HG02642 (cell line): ENCODE data around the gene PGAM5.

Source experiments
- ATAC-seq: cut with Tn5 transposase; IDR thresholded peaks from one replicate; pipeline ENCODE4 v1.9.1; 2021; ENCODE audit warnings: mild to moderate bottlenecking; ENCODE audit not compliant: unreplicated experiment, poor library complexity

The PGAM5 gene

DNA sequence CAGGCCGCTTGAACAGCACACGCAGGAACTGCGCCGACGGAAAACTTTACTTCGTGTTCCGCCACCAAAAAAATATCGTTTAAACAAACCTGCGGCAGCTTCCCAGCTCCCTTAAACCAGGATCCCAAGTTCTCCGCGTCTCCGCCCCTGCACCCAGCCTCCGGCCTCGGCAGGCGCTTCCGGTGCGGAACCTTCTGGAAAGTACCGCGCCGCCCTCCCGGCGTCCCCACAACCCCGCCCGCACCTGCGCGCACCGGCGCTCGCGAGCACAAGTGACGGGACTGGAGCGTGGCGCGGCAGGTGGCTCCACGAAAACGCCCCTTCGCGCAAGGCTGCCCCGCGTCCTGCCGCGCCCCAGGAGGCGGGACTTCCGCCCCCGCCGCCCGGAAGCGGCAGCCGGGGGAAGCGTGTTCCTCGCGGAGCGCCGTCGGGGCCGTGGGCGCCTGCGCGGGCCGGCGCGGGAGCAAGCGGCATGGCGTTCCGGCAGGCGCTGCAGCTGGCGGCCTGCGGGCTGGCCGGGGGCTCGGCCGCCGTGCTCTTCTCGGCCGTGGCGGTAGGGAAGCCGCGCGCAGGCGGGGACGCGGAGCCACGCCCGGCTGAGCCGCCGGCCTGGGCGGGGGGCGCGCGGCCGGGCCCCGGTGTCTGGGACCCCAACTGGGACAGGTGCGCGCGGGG lies at the start of gene PGAM5:
PGAM5 (plus strand) TSS at position 438 of the 675 bp plus-strand sequence; CDS start at position 473, 35 bp downstream.
- peak; percentile 88 for ATAC-seq

DNA sequence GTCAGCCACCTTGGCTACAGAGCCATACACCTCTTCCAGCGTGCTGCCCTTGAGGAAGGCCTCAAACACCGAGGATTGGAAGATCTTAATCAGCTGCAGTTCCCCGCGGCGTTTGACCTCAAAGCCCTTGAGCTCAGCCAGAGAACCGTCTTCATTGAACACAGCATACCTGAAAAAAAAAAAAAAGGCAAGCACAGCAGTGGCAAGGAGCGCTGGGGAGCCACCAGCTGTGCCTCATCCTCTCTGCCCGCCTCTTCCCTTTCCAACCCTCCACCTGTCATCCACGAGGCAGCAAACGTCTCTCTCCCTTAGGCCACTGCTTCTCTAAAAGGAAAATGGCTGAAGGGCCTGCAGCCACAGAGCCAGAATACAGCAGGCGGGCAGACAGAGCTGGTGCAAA lies 49.6 kb upstream of the PGAM5 start:
- ATAC-seq = no peak

DNA sequence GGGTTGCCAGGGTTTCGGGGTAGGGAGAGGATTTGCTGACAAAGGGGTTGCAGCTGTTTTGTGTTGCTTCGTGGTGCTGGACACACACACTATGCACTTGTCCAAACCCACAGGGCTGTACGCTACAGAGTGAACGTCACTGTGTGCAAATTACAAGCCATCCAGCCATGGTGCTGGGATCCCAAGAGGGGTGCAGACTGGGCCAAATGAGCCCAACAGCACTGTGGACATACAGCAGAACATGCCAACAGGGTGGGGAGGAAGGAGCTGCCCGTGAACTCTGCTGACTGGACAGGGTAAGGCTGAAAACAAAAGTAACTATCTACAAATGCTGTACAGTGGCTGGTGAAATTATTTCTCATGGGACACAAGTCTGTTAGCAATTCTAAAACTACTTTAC lies 48.7 kb upstream of the PGAM5 start:
- ATAC-seq = no peak

DNA sequence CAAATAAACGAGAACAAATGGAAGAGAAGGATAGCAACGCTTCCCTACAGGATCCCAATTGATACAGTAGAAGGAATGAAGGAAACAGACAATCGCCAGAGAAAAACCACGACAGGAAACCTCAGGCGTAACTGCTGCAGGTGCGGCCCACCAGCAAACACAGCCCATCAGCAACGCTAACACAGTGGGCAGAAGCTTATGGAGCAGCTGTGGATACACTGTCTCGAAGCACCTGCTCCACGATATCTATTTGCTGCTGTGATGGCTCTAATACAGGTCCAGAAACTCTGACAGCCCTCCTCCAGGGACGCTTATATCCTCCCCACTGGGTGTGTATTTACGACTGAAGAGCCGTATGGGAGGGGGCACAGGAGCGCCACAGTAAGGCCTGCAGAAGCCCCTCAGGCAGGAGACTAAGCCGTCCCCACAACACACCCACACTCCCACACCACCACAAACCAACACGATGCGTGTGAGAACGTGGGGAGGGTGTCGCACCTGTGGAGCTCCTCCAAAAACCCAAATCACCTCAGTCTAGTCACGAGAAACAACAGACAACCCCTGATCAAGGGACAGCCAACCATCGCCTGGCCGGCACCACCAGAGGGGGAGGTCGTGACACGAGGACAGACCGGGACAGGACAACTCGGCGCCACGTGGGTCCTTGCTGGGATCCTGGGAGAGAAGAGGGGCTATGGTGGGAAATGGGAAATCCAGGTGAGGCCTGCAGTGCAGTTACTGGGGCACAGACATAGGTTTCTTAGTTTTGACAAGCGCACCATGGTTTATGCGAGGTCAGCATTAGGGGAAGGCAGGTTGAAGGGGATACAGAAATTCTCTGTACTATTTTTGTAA lies 47.5 kb upstream of the PGAM5 start:
- ATAC-seq = no peak

DNA sequence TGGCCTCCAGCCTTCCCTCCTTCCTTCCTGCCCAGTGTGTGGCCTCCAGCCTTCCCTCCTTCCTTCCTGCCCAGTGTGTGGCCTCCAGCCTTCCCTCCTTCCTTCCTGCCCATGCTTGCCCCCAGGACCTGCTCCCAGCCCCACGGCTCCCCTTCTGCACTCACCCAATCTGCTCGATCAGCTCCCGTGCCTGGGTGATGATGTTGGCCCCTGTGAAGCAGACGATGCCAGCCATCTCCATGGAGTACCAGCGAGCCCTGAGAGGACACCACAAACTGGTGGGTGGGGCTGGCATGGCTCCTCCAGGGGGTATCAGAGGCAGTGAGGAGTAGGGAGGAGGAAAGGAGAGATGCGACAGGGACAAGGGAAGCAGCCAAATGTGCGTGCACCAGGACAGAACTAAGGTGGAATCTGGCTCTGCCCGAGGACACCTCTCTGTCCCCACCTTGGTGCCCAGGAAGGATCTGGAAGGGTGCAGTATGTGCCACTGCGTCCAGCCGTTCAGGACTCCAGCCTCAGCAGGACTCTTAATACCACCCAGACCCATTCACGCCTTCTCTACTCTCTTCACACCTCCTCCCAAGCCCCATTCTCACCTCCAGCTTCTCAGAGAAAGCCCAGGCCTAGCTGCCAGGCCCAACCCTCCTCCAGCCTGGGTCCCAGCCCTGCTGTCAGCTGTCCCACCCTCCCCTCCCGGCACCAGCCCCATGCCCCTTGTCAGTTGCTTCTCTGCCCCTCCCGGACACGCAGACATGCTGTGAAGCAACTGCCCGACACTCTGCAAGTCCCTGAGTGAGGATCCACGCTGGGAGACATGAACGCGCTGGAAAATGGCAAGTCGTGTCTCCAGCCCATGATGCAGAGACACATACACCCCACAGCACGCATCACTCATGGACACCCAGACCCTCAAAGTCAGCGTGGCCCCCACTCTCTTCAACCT lies 46.2 kb upstream of the PGAM5 start:
- ATAC-seq = no peak

DNA sequence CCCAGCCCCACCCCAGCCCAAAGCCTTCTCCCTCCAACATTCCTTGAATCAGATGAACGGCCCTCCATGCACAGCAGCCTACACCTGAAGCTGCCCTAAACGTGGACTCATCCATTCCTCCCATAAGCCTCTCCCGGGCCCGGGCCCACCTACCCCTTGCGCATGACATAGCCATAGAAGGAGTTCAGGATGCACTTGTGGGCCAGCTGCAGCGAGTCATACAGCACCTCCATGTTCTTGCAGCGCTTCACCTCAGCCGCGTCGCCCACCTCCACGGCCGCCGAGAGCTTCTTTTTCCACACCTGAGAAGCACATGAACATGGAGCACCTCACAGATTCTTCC lies 45.5 kb upstream of the PGAM5 start:
- ATAC-seq = no peak

DNA sequence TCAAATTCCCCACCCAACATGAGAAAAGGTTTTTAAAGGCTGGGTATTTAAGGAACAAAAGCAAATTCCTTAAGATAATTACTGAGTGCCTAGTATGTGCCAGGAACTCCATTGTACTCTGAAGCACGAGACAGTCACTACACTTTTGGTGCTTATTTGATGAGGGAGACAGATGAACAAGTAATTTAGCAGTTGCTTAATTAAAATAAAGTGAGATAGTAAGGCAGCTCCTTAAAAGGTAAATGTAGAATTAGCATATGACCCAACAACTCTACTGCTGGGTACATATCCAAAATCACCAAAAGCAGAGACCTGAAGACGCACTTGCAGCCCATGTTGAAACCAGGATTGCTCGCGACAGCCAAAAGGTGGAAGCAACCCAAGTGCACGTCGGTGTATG lies 44.8 kb upstream of the PGAM5 start:
- no peak for ATAC-seq

DNA sequence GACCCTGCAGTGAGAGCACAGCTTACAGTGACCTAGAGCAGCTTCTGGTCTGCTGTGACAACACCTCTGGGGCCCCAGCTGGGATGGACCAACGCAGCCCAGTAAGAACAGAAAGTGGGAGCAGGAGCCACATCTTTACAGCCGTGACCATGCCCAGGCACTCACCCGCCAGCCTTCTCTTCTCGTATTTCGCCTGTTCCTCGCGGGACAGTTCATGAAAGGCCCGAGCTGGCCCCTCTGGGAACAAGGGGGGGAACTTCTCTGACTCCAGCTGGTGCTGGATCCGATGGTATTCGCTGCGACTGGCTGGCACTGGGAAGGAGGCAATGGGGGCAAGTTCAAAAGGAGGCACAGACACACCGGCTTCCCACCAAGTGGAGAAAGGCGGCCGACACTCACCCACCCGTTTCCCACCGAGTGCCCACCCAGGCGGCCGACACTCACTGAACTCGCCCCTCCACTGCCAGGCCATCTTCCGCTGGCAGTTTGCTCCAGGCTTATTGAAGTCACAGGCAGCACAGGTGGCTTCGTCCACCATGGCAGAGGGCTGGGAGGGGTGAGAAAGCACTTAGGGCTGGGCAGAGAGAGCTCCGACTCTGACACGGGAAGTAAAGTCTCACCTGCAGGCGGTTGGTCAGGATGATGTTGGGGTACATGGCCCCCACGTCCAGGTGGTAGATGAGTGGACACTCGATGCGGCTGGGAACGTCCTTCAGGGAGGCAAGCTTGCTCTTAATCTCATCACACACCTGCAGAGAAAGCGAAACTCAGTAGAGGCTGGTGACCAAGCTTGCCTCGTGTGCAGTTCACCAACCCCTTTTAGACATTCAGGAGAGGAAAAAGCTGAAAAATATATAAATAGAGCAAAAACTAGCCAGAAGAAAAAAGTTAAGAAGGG lies 42.2 kb upstream of the PGAM5 start:
- ATAC-seq = no peak

DNA sequence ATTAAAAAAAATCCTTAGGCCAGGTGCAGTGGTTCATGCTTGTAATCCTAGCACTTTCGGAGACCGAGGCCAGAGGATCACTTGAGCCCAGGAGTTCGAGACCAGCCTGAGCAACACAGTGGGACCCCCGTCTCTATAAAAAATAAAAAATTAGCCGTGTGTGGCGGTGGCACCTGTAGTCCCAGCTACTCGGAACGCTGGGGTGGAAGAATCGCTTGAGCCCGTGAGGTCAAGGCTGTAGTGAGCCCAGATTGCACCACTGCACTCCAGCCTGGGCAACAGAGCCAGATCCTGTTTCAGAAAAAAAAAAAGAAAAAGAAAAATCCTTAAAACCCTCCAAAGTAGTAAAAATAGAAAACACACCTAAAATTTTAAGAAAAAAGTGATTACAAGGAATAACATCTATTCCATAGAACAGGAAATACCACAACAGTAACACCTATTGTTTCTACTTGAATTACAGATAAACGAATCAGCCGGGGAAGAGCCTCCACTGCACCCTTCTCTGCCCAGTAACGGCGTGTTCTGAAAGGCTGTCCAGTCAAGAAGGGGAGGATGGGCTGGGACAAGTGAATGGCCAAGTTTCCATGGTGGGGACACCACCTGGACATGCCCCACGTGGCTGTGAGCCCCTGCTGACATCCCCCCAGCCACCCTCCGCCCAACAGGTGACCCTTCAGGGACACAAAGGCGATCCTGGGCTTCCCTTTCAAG lies 41.3 kb upstream of the PGAM5 start:
- no peak for ATAC-seq

DNA sequence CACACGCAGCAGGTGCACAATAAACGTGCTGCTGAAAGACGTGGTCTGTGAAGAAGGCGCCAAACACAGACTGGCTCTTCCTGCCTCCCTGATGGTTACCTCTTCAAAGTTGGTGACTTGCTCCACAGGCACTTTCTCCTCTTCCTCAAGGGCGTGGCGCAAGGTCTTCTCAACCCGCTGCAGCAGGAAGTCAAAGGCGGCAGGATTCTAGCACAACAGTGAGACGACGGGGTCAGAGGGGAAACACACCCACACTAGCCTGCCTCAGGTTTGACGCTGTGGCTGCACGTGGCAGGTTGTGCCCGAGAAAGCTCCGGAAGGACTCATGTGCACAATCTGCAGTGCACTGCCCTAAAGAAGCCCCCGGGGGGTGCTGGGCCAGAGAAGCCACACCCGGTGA lies 38.5 kb upstream of the PGAM5 start:
- ATAC-seq = no peak

DNA sequence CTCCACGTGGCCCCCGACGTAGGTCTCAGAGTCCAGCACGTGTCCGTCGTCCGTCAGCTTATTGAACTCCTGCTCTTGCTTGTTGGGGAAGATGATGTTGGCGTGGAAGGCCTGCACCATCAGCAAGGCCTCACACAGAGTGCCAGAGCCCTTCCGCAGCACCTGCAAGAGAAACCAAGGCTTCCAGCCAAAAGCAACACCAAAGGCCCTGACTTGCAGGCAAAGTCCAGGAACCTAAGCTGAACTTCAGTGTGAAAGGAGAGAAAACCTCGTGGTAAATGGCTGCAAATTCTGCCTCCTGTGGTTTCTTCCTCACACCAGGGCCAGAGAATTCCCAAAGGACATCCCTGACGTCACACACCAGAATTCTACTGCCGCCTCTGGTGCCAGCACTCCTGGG lies 38.0 kb upstream of the PGAM5 start:
- no peak for ATAC-seq

DNA sequence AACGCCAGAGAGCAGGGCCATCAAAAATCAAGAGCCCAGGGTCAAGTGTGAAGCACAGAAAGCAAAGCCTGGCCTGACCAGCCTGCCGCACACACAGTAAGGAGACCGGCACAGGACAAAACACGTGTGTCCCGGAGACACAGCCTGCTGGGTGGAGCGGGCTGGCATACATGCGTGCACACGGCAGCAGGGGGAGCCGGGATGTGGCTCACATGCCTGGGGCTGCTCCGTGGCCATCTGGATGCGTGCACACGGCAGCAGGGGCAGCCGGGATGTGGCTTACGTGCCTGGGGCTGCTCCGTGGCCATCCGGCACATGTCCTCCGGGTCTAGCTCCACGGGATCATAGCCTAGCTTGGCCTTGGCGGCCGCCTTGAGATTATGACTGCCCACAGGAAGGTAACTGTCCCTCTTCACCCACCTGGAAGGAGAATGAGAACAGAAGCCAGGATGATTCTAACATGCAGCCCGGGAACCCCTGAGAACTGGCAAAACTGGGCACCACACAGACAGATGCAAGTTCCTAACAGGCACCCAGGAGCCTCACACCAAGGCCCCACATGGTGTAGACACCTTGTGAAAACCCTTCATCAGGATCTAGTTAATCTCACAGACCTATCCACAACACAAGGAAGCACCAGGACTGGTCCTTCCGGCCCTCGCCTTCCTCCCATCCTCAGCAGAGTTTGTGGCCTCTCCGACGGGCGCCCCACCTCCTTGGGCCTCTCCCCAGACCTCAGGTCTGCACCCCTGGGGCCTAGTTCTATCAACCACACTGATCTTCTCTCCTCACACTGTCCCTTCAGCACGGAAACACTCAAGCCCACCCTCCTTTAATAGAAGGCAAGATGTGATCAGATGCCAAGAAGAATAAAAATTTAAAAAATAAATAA lies 37.1 kb upstream of the PGAM5 start:
- ATAC-seq = no peak

DNA sequence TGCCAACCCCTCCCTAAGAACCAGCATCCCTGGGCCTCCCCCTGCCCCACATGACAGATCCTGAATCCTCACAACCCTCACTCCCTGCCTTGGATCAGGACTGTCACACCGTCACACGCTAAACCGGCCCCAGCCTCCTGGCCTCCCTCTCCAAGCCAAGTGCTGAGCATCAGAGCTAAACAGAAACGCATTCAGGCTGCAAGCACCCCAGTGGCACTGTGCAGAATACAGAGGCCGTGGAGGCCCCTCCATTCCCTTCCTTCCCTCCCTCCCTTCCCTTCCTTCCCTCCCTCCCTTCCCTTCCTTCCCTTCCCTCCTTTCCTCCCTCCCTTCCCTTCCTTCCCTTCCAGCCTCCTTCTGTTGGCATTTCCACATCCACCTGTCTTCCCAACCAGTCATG lies 36.1 kb upstream of the PGAM5 start:
- ATAC-seq = no peak

DNA sequence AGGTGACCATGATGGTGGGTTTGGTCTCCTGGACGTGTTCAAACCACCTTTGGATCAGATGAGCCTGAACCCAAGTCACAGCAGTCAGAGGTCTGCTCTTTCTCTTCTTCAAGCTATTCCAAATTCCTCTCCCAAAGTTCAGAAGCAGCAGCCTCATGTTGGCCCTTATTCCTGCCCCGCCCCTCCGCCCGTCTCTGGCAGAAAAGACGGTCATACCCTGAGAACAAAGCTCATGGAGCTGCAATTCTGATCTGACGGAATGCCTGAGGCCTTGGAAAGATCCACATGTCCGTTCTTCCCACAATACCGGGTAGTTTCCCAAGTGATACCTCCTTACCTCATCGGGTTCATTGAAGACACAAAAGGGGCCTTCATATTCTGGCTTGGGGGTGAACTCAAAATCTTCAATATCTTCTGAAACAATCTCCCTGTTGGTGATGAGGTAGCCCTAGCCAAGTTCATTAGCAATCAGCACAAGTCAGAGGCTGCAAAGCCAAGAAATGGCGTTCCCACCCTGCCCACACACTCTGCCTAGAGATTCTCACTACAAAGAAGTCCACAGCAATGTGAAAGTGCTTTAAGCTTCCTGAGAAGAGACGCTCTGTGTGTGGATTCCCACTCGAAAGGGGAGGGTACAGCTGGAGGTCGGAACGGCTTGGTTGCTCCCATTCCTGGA lies 34.7 kb upstream of the PGAM5 start:
- ATAC-seq = no peak

DNA sequence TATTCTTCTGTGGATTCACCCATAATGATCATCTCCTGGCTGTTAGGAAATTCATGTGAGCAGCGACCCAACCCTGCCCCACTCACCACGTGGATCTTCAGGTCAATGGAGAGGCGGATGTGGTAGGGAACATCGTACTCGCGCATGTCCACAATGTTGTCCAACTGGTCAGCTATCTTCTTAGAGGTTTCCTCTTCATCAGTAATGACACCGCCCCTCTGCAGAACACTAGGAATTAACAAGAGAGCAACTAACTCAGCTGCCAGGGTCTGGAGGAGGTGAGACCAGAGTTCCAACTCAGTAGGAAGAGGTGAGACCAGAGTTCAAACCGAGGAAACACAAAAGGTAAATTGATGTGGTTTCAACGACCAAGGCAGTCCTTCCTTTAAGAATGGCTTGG lies 33.1 kb upstream of the PGAM5 start:
- ATAC-seq = no peak

DNA sequence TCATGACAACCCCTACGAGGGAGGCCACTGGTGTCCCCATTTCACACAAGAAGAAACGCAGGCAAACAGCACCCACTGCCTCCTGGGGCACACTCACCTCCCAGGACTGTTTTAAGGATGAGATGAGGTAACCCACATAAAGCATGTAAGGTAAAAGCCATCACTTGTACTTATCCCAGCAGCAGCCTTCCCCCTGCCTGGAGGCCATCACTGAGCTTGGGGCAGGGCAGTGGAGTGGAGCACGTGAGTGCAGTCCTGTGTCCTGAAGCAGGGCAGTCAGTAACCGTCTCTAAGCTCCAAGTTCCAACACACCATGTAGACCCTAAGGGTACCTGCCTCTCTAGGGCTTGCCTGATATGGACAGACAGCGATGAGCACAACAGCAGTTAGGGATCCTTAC lies 25.2 kb upstream of the PGAM5 start:
- no peak for ATAC-seq

DNA sequence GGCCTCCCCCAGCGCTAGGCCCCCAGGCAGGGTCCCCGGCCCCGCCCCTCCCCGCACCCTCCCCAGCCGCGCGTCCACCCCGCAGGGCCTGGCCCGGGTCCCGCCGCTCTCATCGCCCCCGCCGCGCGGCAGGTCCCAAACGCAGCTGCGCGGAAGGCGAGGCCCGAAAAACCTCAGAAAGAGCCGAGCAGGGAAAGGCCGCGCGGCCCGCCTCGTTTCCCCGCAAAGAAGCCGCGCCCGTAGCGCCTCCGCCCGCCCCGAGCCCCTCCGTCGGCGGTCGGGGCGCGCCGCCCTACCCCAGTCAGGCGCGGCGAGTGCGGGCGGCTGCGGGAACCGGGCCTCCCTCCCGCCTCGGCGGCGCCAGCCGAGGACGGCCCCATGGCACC lies 23.8 kb upstream of the PGAM5 start:
- peak; percentile 20 for ATAC-seq
